ENCODE results near the gene TMEM258. TPM values are rescaled to one million over a fixed set of nuclear protein-coding genes. Genes with fewer than 3 reads are reported as not detected.

The TMEM258 gene
- total RNA-seq, 3 donors from 2014 or later, result 35.4 to 55.4 (median 35.7) TPM

DNA sequence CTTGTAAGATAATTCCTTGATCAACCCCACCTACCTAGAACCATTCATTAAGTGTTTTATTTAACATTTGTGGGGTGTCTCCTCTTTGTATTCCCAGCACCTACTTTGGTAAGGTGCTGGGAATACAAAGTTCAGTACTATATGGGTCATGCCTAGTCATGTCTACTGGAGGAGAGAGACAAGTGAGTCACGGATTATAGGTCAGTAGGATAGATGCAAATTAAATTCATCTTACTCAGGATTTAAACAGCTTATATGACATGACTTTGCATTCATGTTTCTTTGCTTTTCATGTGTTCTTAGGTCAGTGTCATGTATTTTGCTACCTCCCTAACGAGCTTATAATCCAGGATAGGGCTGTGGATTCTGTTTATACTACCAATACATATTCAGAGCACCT lies 27.8 kb upstream of the TMEM258 start:
- intact Hi-C loops (cut with DNase I; ENCODE audit: low total_unique reads), result no loop called here
- no peak for DNase-seq (ENCODE audit: low spot score in 2 of 2)
- TF ChIP-seq POLR2A (IDR thresholded peaks at IDR 0.05) (no peak), POLR2AphosphoS5 (IDR thresholded peaks at IDR 0.05) (no peak)
- TF ChIP-seq, protein P1, sequence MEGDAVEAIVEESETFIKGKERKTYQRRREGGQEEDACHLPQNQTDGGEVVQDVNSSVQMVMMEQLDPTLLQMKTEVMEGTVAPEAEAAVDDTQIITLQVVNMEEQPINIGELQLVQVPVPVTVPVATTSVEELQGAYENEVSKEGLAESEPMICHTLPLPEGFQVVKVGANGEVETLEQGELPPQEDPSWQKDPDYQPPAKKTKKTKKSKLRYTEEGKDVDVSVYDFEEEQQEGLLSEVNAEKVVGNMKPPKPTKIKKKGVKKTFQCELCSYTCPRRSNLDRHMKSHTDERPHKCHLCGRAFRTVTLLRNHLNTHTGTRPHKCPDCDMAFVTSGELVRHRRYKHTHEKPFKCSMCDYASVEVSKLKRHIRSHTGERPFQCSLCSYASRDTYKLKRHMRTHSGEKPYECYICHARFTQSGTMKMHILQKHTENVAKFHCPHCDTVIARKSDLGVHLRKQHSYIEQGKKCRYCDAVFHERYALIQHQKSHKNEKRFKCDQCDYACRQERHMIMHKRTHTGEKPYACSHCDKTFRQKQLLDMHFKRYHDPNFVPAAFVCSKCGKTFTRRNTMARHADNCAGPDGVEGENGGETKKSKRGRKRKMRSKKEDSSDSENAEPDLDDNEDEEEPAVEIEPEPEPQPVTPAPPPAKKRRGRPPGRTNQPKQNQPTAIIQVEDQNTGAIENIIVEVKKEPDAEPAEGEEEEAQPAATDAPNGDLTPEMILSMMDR (IDR thresholded peaks at IDR 0.05), result no peak

DNA sequence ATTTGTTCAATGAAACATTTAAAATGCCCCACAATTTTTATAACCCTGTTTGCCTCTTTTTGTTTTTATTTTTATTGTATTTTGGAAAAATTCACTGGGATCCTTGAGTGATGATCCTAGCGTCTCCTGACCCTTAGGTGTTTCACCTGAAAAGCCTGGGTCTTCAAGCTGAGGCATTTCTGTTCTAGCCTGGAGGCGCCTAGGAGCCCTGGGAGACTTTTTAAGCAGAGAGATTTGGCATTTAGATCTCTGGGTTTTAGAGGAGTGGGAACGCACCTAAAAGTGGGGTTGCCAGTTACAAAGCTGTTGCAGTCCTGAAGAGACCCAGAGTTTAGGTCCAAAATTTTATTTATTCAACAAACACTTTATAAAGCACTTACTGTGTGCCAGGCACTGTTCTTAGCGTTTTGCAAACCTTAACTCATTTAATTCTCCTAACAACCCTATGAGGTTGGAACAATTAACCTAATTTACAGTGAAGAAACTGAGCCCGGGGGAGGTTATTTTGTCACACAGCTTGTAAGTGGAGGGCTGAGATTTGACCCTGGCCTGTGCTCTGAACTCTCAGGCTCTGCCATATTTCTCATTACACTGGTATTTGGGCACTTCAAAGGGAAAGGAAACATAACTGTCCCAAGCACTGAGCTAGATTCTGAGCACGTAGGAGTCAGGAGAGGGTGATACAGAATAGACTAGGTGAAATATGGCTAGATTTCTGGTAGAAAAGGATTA lies 25.2 kb upstream of the TMEM258 start:
- H3K27ac ChIP-seq, result peak overlapping the region in 1 of 2 donors; percentile 78
- no peaks in the 10 kb centered on the region for H3K9me3 ChIP-seq
- TF ChIP-seq, protein P1 (IDR thresholded peaks at IDR 0.05), result no peak
- TF ChIP-seq POLR2AphosphoS5 (IDR thresholded peaks at IDR 0.05), result no peak
- no peak for TF ChIP-seq POLR2A (IDR thresholded peaks at IDR 0.05)
- intact Hi-C loops (cut with DNase I; ENCODE audit: low total_unique reads), result loop anchor here (2.0 to 10.0 kb wide), 3 partner anchors 67 to 860 kb away; partner anchors contain the start of gene UBXN1
- no peaks in the 10 kb centered on the region for H3K27me3 ChIP-seq
- no peaks in the 10 kb centered on the region for H3K36me3 ChIP-seq
- H3K4me1 ChIP-seq, result peaks cover 0 to 6% of the 10 kb centered on the region in 2 donors
- DNase-seq (ENCODE audit: low spot score in 2 of 2), result no peak
- H3K4me3 ChIP-seq, result peak overlapping the region; percentile 67 to 92 (median 69)

More for the DNA sequence above, 27.8 kb upstream of the TMEM258 start:
- Histone ChIP-seq H3K4me3 (no peak overlapping the region), H3K4me1 (peaks cover 0 to 6% of the 10 kb centered on the region in 2 donors), H3K27ac (no peak overlapping the region), H3K36me3 (no peaks in the 10 kb centered on the region), H3K9me3 (no peaks in the 10 kb centered on the region), H3K27me3 (no peaks in the 10 kb centered on the region)

DNA sequence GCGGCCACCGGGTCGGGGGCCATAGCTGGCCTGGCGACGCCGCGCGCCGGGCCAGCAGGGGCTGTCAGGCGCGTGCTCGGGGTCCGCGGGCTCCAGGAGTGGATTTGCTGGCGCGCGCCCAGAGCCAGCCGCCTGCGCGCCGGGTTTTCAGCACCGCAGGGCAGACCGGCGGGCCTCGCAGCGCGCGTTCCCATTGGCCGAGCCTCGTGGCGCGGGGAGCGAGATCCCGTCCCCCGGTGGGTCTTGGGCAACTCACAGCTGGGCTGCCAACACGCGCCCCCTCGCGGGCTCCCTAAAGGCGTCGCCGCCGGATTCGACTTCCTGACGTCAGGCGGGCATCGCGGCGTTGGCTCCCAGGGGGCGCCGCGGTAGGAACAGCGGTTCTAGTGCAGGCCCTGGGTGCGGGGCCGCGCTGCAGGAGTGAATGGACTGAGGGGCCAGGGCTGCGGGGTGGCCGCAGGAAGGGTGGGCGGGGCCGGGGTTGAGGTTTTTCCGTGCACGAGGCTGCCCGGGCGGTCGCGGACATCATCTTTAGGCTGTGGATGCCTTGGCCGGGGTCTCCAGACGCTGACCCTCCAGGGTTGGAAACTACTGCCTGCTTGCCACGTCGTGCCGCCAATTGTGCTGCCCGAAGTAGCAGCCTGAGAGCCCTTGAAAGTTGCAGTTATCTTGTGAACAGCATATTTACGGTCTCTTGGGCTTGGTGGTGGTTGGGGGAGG lies 24.5 kb upstream of the TMEM258 start, which contains the start of gene FADS1:
TSS of gene FADS1 (minus strand) at position 268 of the 720 bp plus-strand sequence. CDS start at position 194, 74 bp downstream.
- no peaks in the 10 kb centered on the region for H3K27me3 ChIP-seq
- DNase-seq (ENCODE audit: low spot score in 2 of 2), result peak in 1 of 2 donors; percentile 39
- H3K9me3 ChIP-seq, result no peaks in the 10 kb centered on the region
- peak within 1 kb of the TSS; percentile 78 to 98 for H3K27ac ChIP-seq
- TF ChIP-seq, protein P1 (IDR thresholded peaks at IDR 0.05), result peak in 1 of 3 donors; percentile 15
- TF ChIP-seq POLR2AphosphoS5 (IDR thresholded peaks at IDR 0.05), result peak in 2 of 3 donors; percentile 4 to 53
- no peak for TF ChIP-seq POLR2A (IDR thresholded peaks at IDR 0.05)
- no peaks in the 10 kb centered on the region for H3K36me3 ChIP-seq
- H3K4me1 ChIP-seq, result peaks cover 0 to 6% of the 10 kb centered on the region in 2 donors
- intact Hi-C loops (cut with DNase I; ENCODE audit: low total_unique reads), result loop anchor here (2.0 to 10.0 kb wide), 3 partner anchors 68 to 860 kb away; partner anchors contain the start of gene UBXN1
- peak within 1 kb of the TSS; percentile 67 to 92 (median 69) for H3K4me3 ChIP-seq

GRCh38 chr11:61815790-61816735 lies 23.7 kb upstream of the TMEM258 start:
- Histone ChIP-seq H3K4me3 (peak overlapping the region; percentile 67 to 92 (median 69)), H3K9me3 (no peaks in the 10 kb centered on the region), H3K4me1 (peaks cover 0 to 6% of the 10 kb centered on the region in 2 donors), H3K36me3 (no peaks in the 10 kb centered on the region), H3K27me3 (no peaks in the 10 kb centered on the region), H3K27ac (peak overlapping the region; percentile 78 to 98)
- TF ChIP-seq, protein P1 (IDR thresholded peaks at IDR 0.05), result no peak
- TF ChIP-seq POLR2A (IDR thresholded peaks at IDR 0.05), result peak; percentile 11
- peak in 1 of 2 donors; percentile 32 for DNase-seq (ENCODE audit: low spot score in 2 of 2)
- intact Hi-C loops (cut with DNase I; ENCODE audit: low total_unique reads), result loop anchor here (2.0 to 10.0 kb wide), 3 partner anchors 69 to 861 kb away; partner anchors contain the start of gene UBXN1
